Nephron progenitor cell (in vitro differentiated cells): ENCODE measurements around the gene JAZF1.

ENCODE experiments used
- DNase-seq: peaks from one replicate; pipeline ENCODE4 v3.0.0; 2021
- H3K27ac Mint-ChIP-seq: 2 replicates; pipeline ENCODE4 v1.8.0; 2021; ENCODE audit warnings: mild to moderate bottlenecking, moderate library complexity, mixed read lengths
- H3K27me3 Mint-ChIP-seq: 2 replicates; pipeline ENCODE4 v1.8.0; 2021; ENCODE audit warnings: mild to moderate bottlenecking, low read depth, mixed read lengths; ENCODE audit not compliant: poor library complexity
- H3K36me3 Mint-ChIP-seq: 2 replicates; pipeline ENCODE4 v1.8.0; 2021; ENCODE audit warnings: low read depth, mixed read lengths
- H3K4me1 Mint-ChIP-seq: 2 replicates; pipeline ENCODE4 v1.8.0; 2021; ENCODE audit warnings: mixed read lengths
- H3K4me3 Mint-ChIP-seq: 2 replicates; pipeline ENCODE4 v1.8.0; 2021; ENCODE audit warnings: mild to moderate bottlenecking, moderate library complexity, mixed read lengths
- H3K9me3 Mint-ChIP-seq: 2 replicates; pipeline ENCODE4 v1.8.0; 2021; ENCODE audit warnings: mild to moderate bottlenecking, moderate library complexity, mixed read lengths
- CTCF ChIP-seq: fragments of 200-600 bp; sonication (generic); IDR thresholded peaks from 2 replicates; pipeline ENCODE4 v1.5.0; 2021; ENCODE audit warnings: antibody characterized with exemption

The JAZF1 gene

GRCh38 chr7:28174901-28175661 lies 5.5 kb downstream of the JAZF1 start:
- no peaks in the 10 kb centered on the region for H3K36me3 Mint-ChIP-seq
- peaks cover 12% of the 10 kb centered on the region for H3K27me3 Mint-ChIP-seq
- H3K27ac Mint-ChIP-seq, result no peak overlapping the region
- H3K9me3 Mint-ChIP-seq, result no peaks in the 10 kb centered on the region
- H3K4me3 Mint-ChIP-seq, result no peak overlapping the region
- no peak for TF ChIP-seq CTCF
- no peak for DNase-seq
- peaks cover 5% of the 10 kb centered on the region for H3K4me1 Mint-ChIP-seq

DNA sequence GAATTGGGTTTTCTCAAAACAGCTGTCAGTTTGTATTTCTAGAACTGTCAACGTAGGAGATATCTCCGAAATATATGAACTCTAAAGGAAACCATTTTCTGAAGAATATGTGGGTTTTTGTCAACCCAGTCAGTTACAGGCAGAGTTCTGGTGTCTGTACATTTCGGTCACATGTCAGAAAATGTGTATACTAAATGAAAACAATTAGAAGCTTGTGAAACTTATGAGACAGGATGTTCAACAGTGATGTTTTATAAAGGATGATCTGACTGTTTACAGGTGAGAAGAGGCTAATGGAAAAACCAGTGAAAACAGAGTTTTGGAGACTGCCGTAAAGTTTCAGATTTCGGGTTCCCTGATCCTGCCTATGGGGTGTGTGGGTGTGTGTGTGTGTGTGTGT lies 6.2 kb downstream of the JAZF1 start:
- no peak overlapping the region for H3K27ac Mint-ChIP-seq
- peaks cover 5% of the 10 kb centered on the region for H3K4me1 Mint-ChIP-seq
- no peaks in the 10 kb centered on the region for H3K9me3 Mint-ChIP-seq
- no peaks in the 10 kb centered on the region for H3K36me3 Mint-ChIP-seq
- no peak for DNase-seq
- H3K27me3 Mint-ChIP-seq, result peaks cover 12% of the 10 kb centered on the region
- H3K4me3 Mint-ChIP-seq, result no peak overlapping the region
- TF ChIP-seq CTCF, result no peak

DNA sequence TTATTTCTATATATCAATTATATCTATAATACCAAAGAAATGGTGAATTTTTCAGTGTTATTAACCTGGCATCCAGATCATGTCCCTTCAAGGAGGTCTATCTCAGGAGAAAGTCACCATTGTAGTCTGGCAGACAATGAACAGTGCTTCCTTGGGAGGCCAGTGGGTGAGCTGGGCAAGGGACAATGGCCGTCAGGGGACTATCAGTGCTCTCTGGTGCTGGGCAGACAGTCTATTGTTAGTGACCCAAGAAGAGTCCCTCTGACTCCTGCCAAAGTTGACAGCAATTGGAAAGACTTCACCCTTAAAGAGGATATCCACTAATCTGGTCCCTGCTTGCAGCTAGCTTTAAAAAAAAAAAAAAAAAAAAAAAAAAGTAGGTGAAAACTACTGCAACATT lies 7.1 kb downstream of the JAZF1 start:
- Mint-ChIP-seq H3K4me1 (peaks cover 3% of the 10 kb centered on the region), H3K27ac (no peak overlapping the region), H3K4me3 (no peak overlapping the region), H3K9me3 (no peaks in the 10 kb centered on the region), H3K36me3 (no peaks in the 10 kb centered on the region), H3K27me3 (peaks cover 6% of the 10 kb centered on the region)
- DNase-seq, result no peak
- no peak for TF ChIP-seq CTCF

DNA sequence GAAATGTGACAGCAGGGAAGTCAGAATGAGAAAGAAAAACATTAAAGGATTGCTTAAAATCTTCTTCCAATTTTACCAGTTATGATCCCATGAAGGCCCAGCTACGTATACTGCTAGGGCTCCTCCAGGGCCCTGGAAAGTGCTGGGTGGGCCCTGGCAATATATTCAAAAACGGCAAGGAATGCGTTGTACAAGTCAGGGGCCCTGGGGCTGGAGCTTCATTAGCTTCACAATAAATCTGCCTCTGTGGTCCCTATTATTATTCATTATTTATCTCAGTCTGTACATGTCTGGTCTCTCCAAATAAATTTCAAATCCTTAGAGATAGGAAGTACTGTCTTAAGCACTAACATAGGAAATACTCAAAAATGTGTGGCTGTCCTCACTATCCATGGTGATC lies 7.6 kb downstream of the JAZF1 start:
- TF ChIP-seq CTCF, result no peak
- Mint-ChIP-seq H3K27ac (no peak overlapping the region), H3K36me3 (no peaks in the 10 kb centered on the region), H3K27me3 (peaks cover 5% of the 10 kb centered on the region), H3K4me3 (no peak overlapping the region), H3K4me1 (peaks cover 5% of the 10 kb centered on the region), H3K9me3 (no peaks in the 10 kb centered on the region)
- no peak for DNase-seq

GRCh38 chr7:28170701-28171100 lies 9.9 kb downstream of the JAZF1 start:
- Mint-ChIP-seq H3K36me3 (no peaks in the 10 kb centered on the region), H3K4me1 (peaks cover 20% of the 10 kb centered on the region), H3K27me3 (peaks cover 5% of the 10 kb centered on the region), H3K9me3 (no peaks in the 10 kb centered on the region), H3K27ac (no peak overlapping the region), H3K4me3 (no peak overlapping the region)
- DNase-seq, result no peak
- no peak for TF ChIP-seq CTCF

DNA sequence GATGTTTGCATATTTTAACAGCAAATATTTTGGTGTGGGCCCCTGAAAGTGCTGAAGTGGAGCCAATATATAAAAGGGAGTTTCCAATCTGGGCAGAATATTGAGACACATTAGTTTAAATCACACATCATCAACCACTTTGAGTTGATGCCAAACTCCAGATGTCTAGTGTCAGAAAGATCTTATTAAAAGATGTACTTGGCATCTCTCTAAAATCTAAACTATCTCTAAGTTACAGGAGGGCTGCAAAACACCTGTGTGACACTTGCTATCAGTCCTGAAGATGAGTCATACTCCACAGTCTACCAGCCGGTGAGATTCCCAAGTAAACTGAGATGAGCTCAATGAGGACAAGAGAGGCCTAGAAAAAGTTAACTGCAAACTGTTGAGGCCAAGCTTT lies 11.4 kb downstream of the JAZF1 start:
- peaks cover 25% of the 10 kb centered on the region for H3K4me1 Mint-ChIP-seq
- no peak overlapping the region for H3K4me3 Mint-ChIP-seq
- H3K9me3 Mint-ChIP-seq, result no peaks in the 10 kb centered on the region
- no peak for DNase-seq
- H3K36me3 Mint-ChIP-seq, result no peaks in the 10 kb centered on the region
- no peak for TF ChIP-seq CTCF
- H3K27ac Mint-ChIP-seq, result no peak overlapping the region
- peaks cover 3% of the 10 kb centered on the region for H3K27me3 Mint-ChIP-seq
